GM19099 (cell line): ENCODE data around the gene MYO1B.

Experiments used
- POLR2A ChIP-seq: IDR thresholded peaks from 3 replicates; pipeline ENCODE4 v1.6.1; 2011; ENCODE audit warnings: low read depth; ENCODE audit not compliant: insufficient read length; ENCODE audit errors: extremely low read depth

Gene MYO1B

DNA sequence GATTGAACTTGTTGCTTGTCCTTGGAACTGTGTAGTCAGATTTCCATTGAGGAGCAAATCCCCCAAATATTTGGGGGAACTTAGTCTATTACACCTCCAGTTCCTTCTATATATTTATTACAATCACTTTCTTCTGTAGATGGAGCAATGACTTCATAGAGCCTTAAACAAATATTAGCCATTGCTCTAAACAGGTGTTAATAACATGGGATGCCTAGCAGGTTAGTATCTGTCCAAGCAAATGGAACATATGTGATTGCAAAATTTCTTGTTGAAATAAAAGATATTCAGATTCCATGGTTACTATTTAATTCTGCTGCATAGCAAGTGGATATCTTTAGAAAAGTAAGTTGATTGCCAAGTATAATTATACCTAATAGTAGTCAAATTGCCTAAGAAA, 225.1 kb downstream of the MYO1B start:
- TF ChIP-seq POLR2A, result no peak

DNA sequence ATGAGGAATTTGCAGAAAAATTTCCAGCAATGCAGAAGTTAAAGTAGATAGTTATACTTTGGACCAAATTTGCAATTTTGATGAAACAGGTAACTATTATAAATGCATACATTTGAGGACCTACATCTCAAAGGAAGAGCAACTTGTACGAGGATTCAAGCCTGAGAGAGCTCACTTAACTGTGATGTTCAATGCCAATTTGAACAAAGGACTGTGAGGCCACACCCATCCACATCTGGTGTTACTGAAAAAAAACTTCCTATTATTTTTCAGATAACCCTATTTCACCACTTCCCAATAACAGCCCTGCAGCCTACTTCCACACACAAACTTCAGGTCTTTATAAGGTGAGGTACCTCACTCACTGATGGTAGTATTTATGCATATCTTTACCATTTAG, 229.3 kb downstream of the MYO1B start:
- no peak for TF ChIP-seq POLR2A
